GM12872 (cell line): ENCODE results near the gene RPH3AL.

Experiments
- CTCF ChIP-seq: IDR thresholded peaks from 3 replicates; pipeline ENCODE4 v1.5.1; 2011; ENCODE audit warnings: low read depth, mild to moderate bottlenecking, low read length, moderate library complexity; ENCODE audit not compliant: insufficient read depth

RPH3AL gene

GRCh38 chr17:348012-348411 is 4.6 kb downstream of the RPH3AL start:
- no peak for TF ChIP-seq CTCF

GRCh38 chr17:347309-347899 is 5.2 kb downstream of the RPH3AL start:
- no peak for TF ChIP-seq CTCF

GRCh38 chr17:345992-346785 is 6.4 kb downstream of the RPH3AL start:
- TF ChIP-seq CTCF: no peak

GRCh38 chr17:345261-345660 is 7.3 kb downstream of the RPH3AL start:
- no peak for TF ChIP-seq CTCF

GRCh38 chr17:343875-344752 is 8.5 kb downstream of the RPH3AL start:
- no peak for TF ChIP-seq CTCF

GRCh38 chr17:343211-343610 is 9.4 kb downstream of the RPH3AL start:
- TF ChIP-seq CTCF: no peak

GRCh38 chr17:340074-340473 is 12.5 kb downstream of the RPH3AL start:
- no peak for TF ChIP-seq CTCF
